A549 (cell line): ENCODE results near the gene TNNI3.

Experiments used
- CBX8 ChIP-seq: fragments of 200-600 bp; sonication (generic); IDR thresholded peaks from 2 replicates; pipeline ENCODE4 v1.6.1; 2016
- ESRRA ChIP-seq: fragments of 150-350 bp; IDR thresholded peaks from 2 replicates; pipeline ENCODE4 v1.6.1; 2014; ENCODE audit warnings: mild to moderate bottlenecking, low read length, borderline replicate concordance
- FOSB ChIP-seq: fragments of 250-450 bp; sonication (Bioruptor Pico); IDR thresholded peaks from 2 replicates; pipeline ENCODE4 v1.5.0; 2020; ENCODE audit warnings: mild to moderate bottlenecking, moderate library complexity
- MAX ChIP-seq: IDR thresholded peaks from 2 replicates; pipeline ENCODE4 v1.6.1; 2012
- MAZ ChIP-seq: fragments of 150-350 bp; IDR thresholded peaks from 2 replicates; pipeline ENCODE4 v1.6.1; 2014; ENCODE audit warnings: antibody characterized with exemption, low read depth, low read length, borderline replicate concordance
- PHF8 ChIP-seq: fragments of 200-600 bp; sonication (generic); IDR thresholded peaks from 2 replicates; pipeline ENCODE4 v1.6.1; 2016; ENCODE audit warnings: low read depth, mild to moderate bottlenecking, antibody characterized with exemption, moderate library complexity, borderline replicate concordance
- POLR2A ChIP-seq: IDR thresholded peaks from 2 replicates; pipeline ENCODE4 v1.6.1; 2012; ENCODE audit warnings: mild to moderate bottlenecking, low read length
- REST ChIP-seq: fragments of 200-600 bp; sonication (generic); IDR thresholded peaks from 2 replicates; pipeline ENCODE4 v1.6.1; 2016; ENCODE audit warnings: antibody characterized with exemption, mild to moderate bottlenecking, moderate library complexity
- TF ChIP-seq, protein P1 (sequence below): fragments of >200 bp; sonication (Bioruptor Twin); formaldehyde crosslinking; IDR thresholded peaks from 3 replicates; pipeline ENCODE4 v1.5.1; 2016

- TF ChIP-seq, protein P1, sequence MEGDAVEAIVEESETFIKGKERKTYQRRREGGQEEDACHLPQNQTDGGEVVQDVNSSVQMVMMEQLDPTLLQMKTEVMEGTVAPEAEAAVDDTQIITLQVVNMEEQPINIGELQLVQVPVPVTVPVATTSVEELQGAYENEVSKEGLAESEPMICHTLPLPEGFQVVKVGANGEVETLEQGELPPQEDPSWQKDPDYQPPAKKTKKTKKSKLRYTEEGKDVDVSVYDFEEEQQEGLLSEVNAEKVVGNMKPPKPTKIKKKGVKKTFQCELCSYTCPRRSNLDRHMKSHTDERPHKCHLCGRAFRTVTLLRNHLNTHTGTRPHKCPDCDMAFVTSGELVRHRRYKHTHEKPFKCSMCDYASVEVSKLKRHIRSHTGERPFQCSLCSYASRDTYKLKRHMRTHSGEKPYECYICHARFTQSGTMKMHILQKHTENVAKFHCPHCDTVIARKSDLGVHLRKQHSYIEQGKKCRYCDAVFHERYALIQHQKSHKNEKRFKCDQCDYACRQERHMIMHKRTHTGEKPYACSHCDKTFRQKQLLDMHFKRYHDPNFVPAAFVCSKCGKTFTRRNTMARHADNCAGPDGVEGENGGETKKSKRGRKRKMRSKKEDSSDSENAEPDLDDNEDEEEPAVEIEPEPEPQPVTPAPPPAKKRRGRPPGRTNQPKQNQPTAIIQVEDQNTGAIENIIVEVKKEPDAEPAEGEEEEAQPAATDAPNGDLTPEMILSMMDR, result no peak
- TF ChIP-seq REST, result no peak
- no peak for TF ChIP-seq MAX
- TF ChIP-seq POLR2A, result no peak
- no peak for TF ChIP-seq PHF8
- no peak for TF ChIP-seq FOSB (CRISPR knock-in tag)
- no peak for TF ChIP-seq MAZ
- no peak for TF ChIP-seq ESRRA
- TF ChIP-seq CBX8, result no peak
Measured at GRCh38 chr19:55112246-55112776, 45.2 kb downstream of the TNNI3 start.
